NCI-H2081 (cell line): Measurements from ENCODE around the gene FAM135A.
"Not testable (repeated sequence)": the region's sequence is repeated elsewhere in the genome, so short reads cannot be mapped to it uniquely, and the experiment has no call there.

Experiments used
- DNase-seq, 2 experiments: peaks; one replicate each; lab custom pipeline; 2025; lab: John Stamatoyannopoulos, UW

The FAM135A gene

GRCh38 chr6:70547905-70548304, 134.6 kb downstream of the FAM135A start:
- DNase-seq: no peak

GRCh38 chr6:70549327-70549726, 136.0 kb downstream of the FAM135A start:
- DNase-seq: no peak

- no peak for DNase-seq
These were observed 138.3 kb downstream of the FAM135A start for GRCh38 chr6:70551566-70551965.

DNA sequence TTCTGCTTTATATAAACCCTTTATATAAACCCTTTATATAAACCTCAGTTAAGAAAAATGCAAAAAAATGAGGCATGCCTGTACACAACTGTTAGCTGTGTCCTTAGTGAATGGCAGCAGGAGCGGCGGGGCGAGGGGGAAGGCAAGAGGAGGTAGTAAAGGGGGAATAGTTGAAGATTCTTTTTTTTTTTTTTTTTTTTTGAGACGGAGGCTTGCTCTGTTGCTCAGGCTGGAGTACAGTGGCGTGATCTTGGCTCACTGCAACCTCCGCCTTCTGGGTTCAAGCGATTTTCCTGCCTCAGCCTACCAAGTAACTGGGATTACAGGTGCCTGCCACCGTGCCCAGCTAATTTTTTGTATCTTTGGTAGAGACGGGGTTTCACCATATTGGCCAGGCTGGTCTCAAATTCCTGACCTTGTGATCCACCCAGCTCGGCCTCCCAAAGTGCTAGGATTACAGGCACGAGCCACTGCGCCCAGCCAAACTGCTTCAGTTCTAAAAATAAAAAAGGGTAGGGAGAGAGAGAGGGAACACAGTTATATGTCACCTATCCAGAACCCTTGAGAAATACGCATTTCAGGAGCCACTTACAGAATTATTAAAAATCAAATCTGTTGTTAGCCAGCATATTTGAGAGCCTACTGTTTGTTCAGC, 139.1 kb downstream of the FAM135A start:
- DNase-seq: not testable (repeated sequence)

- no peak for DNase-seq
These were observed 139.7 kb downstream of the FAM135A start for GRCh38 chr6:70552974-70553373.

GRCh38 chr6:70557998-70558397, 144.7 kb downstream of the FAM135A start:
- no peak for DNase-seq

GRCh38 chr6:70562401-70562800, 149.1 kb downstream of the FAM135A start:
- DNase-seq: not testable (repeated sequence)

GRCh38 chr6:70563530-70563929, 150.2 kb downstream of the FAM135A start:
- DNase-seq: no peak

GRCh38 chr6:70566751-70567382, 153.6 kb downstream of the FAM135A start, which contains the start of gene SDHAF4:
Gene SDHAF4, plus strand, starts transcription at chr6:70566930. Its CDS starts 11 bp downstream, at chr6:70566941.
- DNase-seq: peak; percentile 89 to 90

GRCh38 chr6:70574643-70575042, 161.3 kb downstream of the FAM135A start:
- DNase-seq: no peak

- DNase-seq: no peak
These were observed 162.7 kb downstream of the FAM135A start for GRCh38 chr6:70575899-70576495.

GRCh38 chr6:70586114-70586513, 172.8 kb downstream of the FAM135A start:
- DNase-seq: no peak

- DNase-seq: no peak
These were observed 177.1 kb downstream of the FAM135A start for GRCh38 chr6:70590400-70590799.

DNA sequence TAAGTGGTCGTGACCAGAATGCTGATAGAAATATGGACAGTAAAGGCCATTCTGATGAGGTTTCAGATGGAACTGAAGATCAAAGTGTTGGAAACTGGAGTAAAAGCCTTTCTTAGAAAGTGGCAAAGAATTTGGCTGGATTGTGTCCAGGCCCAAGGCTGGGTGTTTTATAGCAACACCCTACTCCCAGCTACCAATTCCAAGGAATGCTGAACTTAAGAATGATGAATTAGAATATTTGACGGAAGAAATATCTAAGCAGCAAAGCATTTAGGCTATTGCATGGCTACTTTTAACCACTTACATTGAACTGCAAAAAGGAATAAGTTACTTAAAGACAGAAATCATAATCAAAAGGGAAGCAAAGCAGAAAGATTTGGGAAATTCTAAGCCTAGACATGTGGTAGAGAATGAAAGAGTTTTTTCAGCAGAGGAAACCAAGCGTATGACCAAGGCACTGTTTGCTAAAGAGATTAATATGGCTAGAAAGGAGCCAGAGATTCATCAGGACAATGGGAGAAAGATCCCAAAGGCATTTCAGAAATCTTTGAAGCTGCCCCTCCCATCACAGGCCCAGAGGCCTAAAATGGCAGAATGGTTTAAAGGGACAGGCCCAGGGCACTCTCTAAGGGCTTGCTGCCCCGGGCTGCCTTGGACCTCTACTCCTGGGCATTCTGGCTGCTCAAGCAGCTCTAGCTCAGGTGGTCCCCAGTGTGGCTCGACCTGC, 179.2 kb downstream of the FAM135A start:
- DNase-seq: no peak

DNA sequence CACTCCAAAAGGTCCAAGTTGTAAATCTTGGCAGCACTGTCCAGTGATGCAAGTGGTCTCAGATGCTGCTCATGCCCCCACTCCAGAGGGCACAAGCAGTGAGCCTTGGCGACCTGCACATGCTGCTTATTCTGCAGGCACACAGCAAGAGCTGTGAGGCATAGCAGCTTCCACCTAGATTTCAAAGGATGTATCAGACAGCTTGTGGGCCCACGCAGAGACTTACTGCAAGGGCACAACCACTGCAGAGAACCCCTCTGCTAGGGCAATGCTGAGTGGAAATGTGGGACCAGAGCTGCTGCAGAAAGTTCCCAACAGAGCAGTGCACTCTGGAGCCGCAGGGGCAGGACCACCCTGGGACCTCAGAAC, 179.8 kb downstream of the FAM135A start:
- DNase-seq: no peak

- no peak for DNase-seq
These were observed 185.9 kb downstream of the FAM135A start for GRCh38 chr6:70599187-70599586.

DNA sequence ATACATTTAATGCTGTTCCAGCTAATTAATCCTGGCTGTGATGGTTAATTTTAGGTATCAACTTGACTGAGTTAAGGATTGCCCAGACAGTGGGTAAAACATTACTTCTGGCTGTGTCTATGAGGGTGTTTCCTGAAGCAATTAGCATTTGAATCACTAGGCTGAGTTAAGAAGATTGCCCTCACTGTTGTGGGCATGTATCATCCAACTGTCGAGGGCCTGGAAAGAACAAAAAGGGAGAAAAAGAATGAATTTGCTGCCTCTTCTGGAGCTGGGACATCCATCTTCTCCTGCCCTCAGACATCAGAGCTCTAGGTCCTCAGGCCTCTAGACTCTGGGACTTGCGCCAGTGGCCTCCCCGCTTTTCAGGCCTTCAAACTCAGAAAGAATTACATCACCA, 187.7 kb downstream of the FAM135A start:
- no peak for DNase-seq

- DNase-seq: no peak
These were observed 190.9 kb downstream of the FAM135A start for GRCh38 chr6:70604254-70604653.

- not testable (repeated sequence) for DNase-seq
These were observed 194.1 kb downstream of the FAM135A start for GRCh38 chr6:70607371-70607770.

DNA sequence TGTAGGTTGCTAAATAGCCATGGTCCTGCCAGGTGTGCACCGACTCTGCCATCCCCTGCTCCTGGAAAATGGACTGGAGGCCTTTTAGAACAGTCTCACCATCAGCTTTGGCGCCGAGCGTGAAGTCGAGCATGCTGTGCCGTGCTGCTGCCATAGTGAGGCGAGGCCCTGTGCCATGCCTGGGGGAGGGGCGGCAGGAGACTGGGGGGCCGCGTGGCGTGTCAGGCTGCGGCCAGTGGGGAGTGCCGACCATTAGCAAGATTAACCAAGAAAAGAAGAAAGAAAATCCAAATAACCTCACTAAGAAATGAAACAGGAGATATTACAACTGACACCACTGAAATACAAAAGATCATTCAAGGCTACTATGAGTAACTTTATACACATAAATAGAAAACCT, 195.9 kb downstream of the FAM135A start:
- DNase-seq: not testable (repeated sequence)
